H1 (cell line): Measurements from ENCODE around the gene LGALS9C. TPM values are rescaled to one million over a fixed set of nuclear protein-coding genes. Genes with fewer than 3 reads are reported as not detected.
A peak's percentile ranks its signal among the peaks of the same experiment; 100 is the strongest.
"Not testable (repeated sequence)": the region's sequence is repeated elsewhere in the genome, so short reads cannot be mapped to it uniquely, and the experiment has no call there.

Experiments used
- CTCF ChIA-PET: fragments of 300-600 bp; sonication (Branson Sonifier 250); formaldehyde crosslinking; loops from one replicate; lab custom pipeline; 2021; ENCODE audit not compliant: partially characterized antibody; lab: Charles Lee
- POLR2A ChIA-PET: fragments of 300-600 bp; sonication (Branson Sonifier 250); formaldehyde crosslinking; loops from one replicate; lab custom pipeline; 2021; ENCODE audit warnings: inconsistent platforms; ENCODE audit not compliant: partially characterized antibody; lab: Charles Lee
- DNase-seq, 2 experiments: peaks; one replicate each; pipeline versions ENCODE4 v3.0.0 to v3.0.0-alpha.2; 2010 to 2022; ENCODE audit warnings: low spot score in 2 of 2, low read depth in 1 of 2, mixed read lengths in 1 of 2
- FAIRE-seq: peaks from 2 replicates; lab custom pipeline; 2011; peaks lifted over from hg19 to GRCh38; lab: Jason Lieb, UNC
- H2AFZ ChIP-seq: 2 replicates; pipeline ENCODE4 v1.8.1; 2012; ENCODE audit warnings: low read length, inconsistent platforms
- H2AK5ac ChIP-seq: 2 replicates; pipeline ENCODE4 v1.6.1; 2013; ENCODE audit warnings: low read depth, low read length
- H2BK120ac ChIP-seq: replicated peaks from 2 replicates; pipeline ENCODE3; 2013; ENCODE audit warnings: low read depth, low read length, inconsistent platforms
- H2BK12ac ChIP-seq: 2 replicates; pipeline ENCODE4 v1.6.1; 2013; ENCODE audit warnings: low read depth, low read length
- H2BK15ac ChIP-seq: 2 replicates; pipeline ENCODE4 v1.6.1; 2013; ENCODE audit warnings: low read length
- H2BK20ac ChIP-seq: 2 replicates; pipeline ENCODE4 v1.6.1; 2013; ENCODE audit warnings: low read length
- H2BK5ac ChIP-seq: 2 replicates; pipeline ENCODE4 v1.6.1; 2013; ENCODE audit warnings: low read depth, low read length
- H3K14ac ChIP-seq: 2 replicates; pipeline ENCODE4 v1.6.1; 2013; ENCODE audit warnings: inconsistent platforms; ENCODE audit not compliant: insufficient read length
- H3K18ac ChIP-seq: 2 replicates; pipeline ENCODE4 v1.6.1; 2013; ENCODE audit warnings: low read length; ENCODE audit errors: extremely low read depth
- H3K23ac ChIP-seq: 2 replicates; pipeline ENCODE4 v1.6.1; 2013; ENCODE audit warnings: inconsistent platforms; ENCODE audit not compliant: insufficient read length
- H3K23me2 ChIP-seq: 2 replicates; pipeline ENCODE4 v1.6.1; 2013; ENCODE audit warnings: low read depth, low read length
- H3K27ac ChIP-seq: 2 replicates; pipeline ENCODE4 v1.6.1; 2011; ENCODE audit warnings: low read depth, low read length, inconsistent platforms
- H3K27me3 ChIP-seq, 4 experiments: replicated peaks in 1 of 4; 1 replicate in 1 of 4; 2 replicates in 3 of 4; pipeline versions ENCODE4 v1.6.1 to v1.8.1; 2011 to 2013; ENCODE audit warnings: low read length in 3 of 4, mild to moderate bottlenecking in 3 of 4, inconsistent platforms in 2 of 4, mixed read lengths in 2 of 4, moderate library complexity in 1 of 4; ENCODE audit not compliant: control insufficient read depth in 3 of 4, insufficient read depth in 3 of 4; ENCODE audit errors: extremely low read depth in 1 of 4
- H3K36me3 ChIP-seq, 4 experiments: 2 replicates each; pipeline versions ENCODE4 v1.6.1 to v1.8.1; 2011 to 2013; ENCODE audit warnings: mild to moderate bottlenecking in 4 of 4, low read length in 3 of 4, moderate library complexity in 2 of 4, control low read depth in 1 of 4, inconsistent platforms in 1 of 4; ENCODE audit not compliant: insufficient read depth in 4 of 4, control insufficient read depth in 2 of 4
- H3K4ac ChIP-seq: replicated peaks from 2 replicates; pipeline ENCODE3; 2013; ENCODE audit warnings: low read length, low read depth, mixed read lengths, inconsistent platforms; ENCODE audit not compliant: insufficient read length
- H3K4me1 ChIP-seq, 4 experiments: replicated peaks in 1 of 4; 1 replicate in 1 of 4; 2 replicates in 3 of 4; pipeline versions ENCODE4 v1.6.1 to v1.8.1; 2011 to 2013; ENCODE audit warnings: low read length in 3 of 4, inconsistent platforms in 2 of 4, mixed read lengths in 1 of 4; ENCODE audit not compliant: insufficient read depth in 4 of 4, control insufficient read depth in 3 of 4
- H3K4me2 ChIP-seq, 2 experiments: 2 replicates each; pipeline versions ENCODE4 v1.6.1 to v1.8.1; 2011 to 2013; ENCODE audit warnings: low read depth in 2 of 2, low read length in 2 of 2, control low read depth in 1 of 2, inconsistent platforms in 1 of 2, mild to moderate bottlenecking in 1 of 2; ENCODE audit not compliant: insufficient read depth in 1 of 2
- H3K4me3 ChIP-seq, 4 experiments: fragments of 200-600, 300-600 bp in 1 of 4; sonication (generic), shearing (Covaris generic), sonication (Bioruptor Twin) in 1 of 4; 2 replicates each; pipeline versions ENCODE4 v1.5.1 to v1.8.1; 2011 to 2016; ENCODE audit warnings: low read length in 4 of 4, low read depth in 3 of 4, control low read depth in 2 of 4, inconsistent platforms in 2 of 4, mild to moderate bottlenecking in 2 of 4, mixed read lengths in 1 of 4, moderate library complexity in 1 of 4; ENCODE audit not compliant: insufficient read depth in 2 of 4; ENCODE audit errors: extremely low read depth in 1 of 4
- H3K56ac ChIP-seq: replicated peaks from 2 replicates; pipeline ENCODE3; 2013; ENCODE audit warnings: low read depth, mild to moderate bottlenecking, mixed read lengths, low read length, inconsistent platforms; ENCODE audit not compliant: insufficient read length
- H3K79me1 ChIP-seq: 2 replicates; pipeline ENCODE4 v1.6.1; 2013; ENCODE audit warnings: low read depth, low read length, control low read depth
- H3K79me2 ChIP-seq, 2 experiments: 2 replicates each; pipeline versions ENCODE4 v1.6.1 to v1.8.1; 2012 to 2013; ENCODE audit warnings: low read length in 2 of 2, mild to moderate bottlenecking in 2 of 2, inconsistent platforms in 1 of 2; ENCODE audit not compliant: insufficient read depth in 2 of 2, control insufficient read depth in 1 of 2
- H3K9ac ChIP-seq, 4 experiments: replicated peaks in 1 of 4; 1 replicate in 1 of 4; 2 replicates in 3 of 4; pipeline versions ENCODE4 v1.6.1 to v1.8.1; 2011 to 2013; ENCODE audit warnings: low read depth in 3 of 4, low read length in 3 of 4, control low read depth in 2 of 4, mild to moderate bottlenecking in 2 of 4, moderate library complexity in 2 of 4, inconsistent platforms in 1 of 4; ENCODE audit errors: extremely low read depth in 1 of 4
- H3K9me3 ChIP-seq, 2 experiments: 2 replicates each; pipeline versions ENCODE4 v1.6.1 to v1.8.1; 2012 to 2013; ENCODE audit warnings: mild to moderate bottlenecking in 2 of 2, moderate library complexity in 2 of 2, control low read depth in 1 of 2, inconsistent platforms in 1 of 2, low read depth in 1 of 2, low read length in 1 of 2, mixed read lengths in 1 of 2; ENCODE audit not compliant: insufficient read depth in 2 of 2
- H4K20me1 ChIP-seq, 2 experiments: replicated peaks in 1 of 2; 2 replicates each; pipeline versions ENCODE3 to v1.8.1; 2011 to 2013; ENCODE audit warnings: inconsistent platforms in 2 of 2, low read length in 2 of 2, mild to moderate bottlenecking in 1 of 2; ENCODE audit not compliant: insufficient read depth in 2 of 2, control insufficient read depth in 1 of 2
- H4K5ac ChIP-seq: 2 replicates; pipeline ENCODE4 v1.6.1; 2013; ENCODE audit warnings: low read length, low read depth, mixed read lengths, inconsistent platforms; ENCODE audit not compliant: insufficient read length
- H4K8ac ChIP-seq: 2 replicates; pipeline ENCODE4 v1.8.0; 2013; ENCODE audit warnings: mild to moderate bottlenecking, moderate library complexity, low read length, inconsistent platforms; ENCODE audit not compliant: insufficient read depth; ENCODE audit errors: extremely low read depth
- H4K91ac ChIP-seq: replicated peaks from 2 replicates; pipeline ENCODE3; 2013; ENCODE audit warnings: low read length, mixed read lengths, inconsistent platforms; ENCODE audit not compliant: insufficient read length
- WGBS, 2 experiments: shearing (Covaris generic) in 1 of 2; methylation state at CpG; one replicate each; pipeline versions ENCODE4 v1.1.6 to v1.1.7; 2013 to 2015; ENCODE audit warnings: low lambda C conversion rate in 2 of 2, mixed read lengths in 2 of 2, inconsistent platforms in 1 of 2, low coverage in 1 of 2, missing lambda C conversion rate in 1 of 2; ENCODE audit not compliant: insufficient replicate concordance in 2 of 2, insufficient coverage in 1 of 2, insufficient read length in 1 of 2; ENCODE audit errors: extremely low coverage in 1 of 2, missing lambda C conversion rate in 1 of 2; 5-methylcytosine and 5-hydroxymethylcytosine counted together
- polyA plus RNA-seq, 7 experiments: library from polyadenylated mRNA; depleted of rRNA in 3 of 7; stranded (reverse) in 5 of 7; unstranded in 2 of 7; fragments of >200 nt in 5 of 7; fragments of 200-250 nt in 2 of 7; gene quantifications; 1 replicate in 5 of 7; 2 replicates in 1 of 7; 4 replicates in 1 of 7; pipeline versions ENCODE4 v1.2.1 to v1.2.3, GENCODE V29; 2011 to 2013; ENCODE audit warnings: missing spikeins in 2 of 7, mixed read lengths in 2 of 7
- total RNA-seq: library from RNA; stranded (reverse); fragmentation: NEBNext Ultra II Directional; extraction: Animal tissue kit (Norgen Biotek cat#: 25700); gene quantifications from 2 replicates; pipeline ENCODE4 v1.2.1, GENCODE V29; 2021

Gene LGALS9C
- total and polyA plus RNA-seq, 2 of the 8 experiments (the other 6 are each of a cell fraction or from before 2014, with no cell fraction given), result 0.03 TPM; not detected in 1

- peak in 1 of 2 experiments; percentile 11 for DNase-seq
- H4K91ac ChIP-seq, CTCF ChIA-PET, H3K56ac ChIP-seq, H2BK120ac ChIP-seq, H3K4me1 ChIP-seq, POLR2A ChIA-PET, H3K4me3 ChIP-seq, H3K4me2 ChIP-seq, H3K27ac ChIP-seq, H4K5ac ChIP-seq, H3K36me3 ChIP-seq, H3K23me2 ChIP-seq, H3K14ac ChIP-seq, H3K4ac ChIP-seq, H2AK5ac ChIP-seq, H2BK12ac ChIP-seq, FAIRE-seq, H2BK15ac ChIP-seq, H2AFZ ChIP-seq, H3K79me1 ChIP-seq, H3K27me3 ChIP-seq, H4K20me1 ChIP-seq, H3K9ac ChIP-seq, H3K79me2 ChIP-seq, H2BK5ac ChIP-seq, H3K18ac ChIP-seq, H4K8ac ChIP-seq, H3K9me3 ChIP-seq, H3K23ac ChIP-seq, H2BK20ac ChIP-seq: not testable (repeated sequence)
- 86% methylated on average over 3 of the region's 3 CpGs; no CpG with 5 or more reads in 1 of the 2 experiments for WGBS, 2 experiments
Measured at GRCh38 chr17:18508667-18509066, 32.1 kb downstream of the LGALS9C start.

GRCh38 chr17:18521100-18521499 lies 44.5 kb downstream of the LGALS9C start:
- CTCF ChIA-PET, H2BK20ac ChIP-seq, H3K23me2 ChIP-seq, H3K79me2 ChIP-seq, DNase-seq, H4K5ac ChIP-seq, H2BK15ac ChIP-seq, H2BK12ac ChIP-seq, H3K79me1 ChIP-seq, H3K18ac ChIP-seq, FAIRE-seq, POLR2A ChIA-PET, H4K8ac ChIP-seq, H3K9me3 ChIP-seq, H3K4me3 ChIP-seq, H2AFZ ChIP-seq, H4K20me1 ChIP-seq, H3K36me3 ChIP-seq, H2BK5ac ChIP-seq, H2BK120ac ChIP-seq, H3K4me1 ChIP-seq, H3K4ac ChIP-seq, H3K27me3 ChIP-seq, H3K9ac ChIP-seq, H3K23ac ChIP-seq, H4K91ac ChIP-seq, H2AK5ac ChIP-seq, H3K4me2 ChIP-seq, H3K56ac ChIP-seq, H3K14ac ChIP-seq, H3K27ac ChIP-seq: not testable (repeated sequence)
- 90% methylated on average over 2 of the region's 8 CpGs; no CpG with 5 or more reads in 1 of the 2 experiments for WGBS, 2 experiments
